ENCODE results near the gene RBM8A. TPM values are rescaled to one million over a fixed set of nuclear protein-coding genes. Genes with fewer than 3 reads are reported as not detected.

RBM8A gene
- total and polyA plus RNA-seq, 12 donors, result 34.5 to 151 (median 67.4) TPM

DNA sequence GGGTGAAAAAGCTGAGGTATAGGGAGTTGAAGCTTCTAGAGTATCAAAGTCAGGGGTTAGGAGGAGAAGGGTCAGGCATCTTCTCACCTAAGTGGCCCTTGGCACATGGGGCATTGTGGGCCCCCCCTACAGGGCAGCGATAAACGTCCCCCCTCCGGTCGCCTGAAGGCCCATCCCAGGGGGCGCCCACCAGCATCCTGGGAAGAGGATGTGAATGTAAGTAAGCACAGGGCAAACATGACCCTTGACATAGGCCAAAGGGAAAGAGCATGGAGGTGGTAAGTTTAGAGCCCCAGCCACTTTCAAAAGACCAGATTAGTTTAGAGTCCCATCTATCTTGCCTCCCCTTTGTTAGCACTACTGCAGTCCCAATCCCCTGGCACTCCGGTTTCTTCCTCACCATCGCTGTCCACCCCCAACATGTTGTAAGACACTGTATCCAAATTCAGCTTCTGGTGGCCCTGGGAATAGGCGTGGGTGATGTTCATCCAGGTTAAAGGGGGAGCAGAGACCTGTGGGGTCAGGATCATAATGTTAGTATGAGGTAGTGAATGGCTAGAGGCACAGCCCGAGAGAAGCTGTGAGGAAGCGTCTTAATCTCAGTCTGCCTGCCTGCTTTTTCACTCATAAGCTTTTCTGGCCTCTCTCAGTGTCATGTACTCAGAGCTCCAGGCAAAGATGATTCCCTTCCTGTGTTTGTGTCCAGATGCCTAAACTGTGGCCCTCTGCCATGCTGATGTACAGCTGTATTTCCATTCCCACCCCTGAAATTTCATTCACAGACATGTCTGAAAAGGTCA, 20.1 kb downstream of the RBM8A start:
- H3K27me3 ChIP-seq, result no peaks in the 10 kb centered on the region
- no peak overlapping the region for H3K4me3 ChIP-seq
- H3K36me3 ChIP-seq, result peaks cover 0 to 27% (median 5%) of the 10 kb centered on the region in 9 donors
- no peak for DNase-seq
- WGBS, 2 donors, result 67 to 70% methylated on average over 10 of the region's 10 CpGs
- intact Hi-C loops (cut with DNase I), result no loop called here
- ATAC-seq, result peak in 6 of 8 donors; percentile 28 to 78 (median 60)
- no peaks in the 10 kb centered on the region for H3K9me3 ChIP-seq
- TF ChIP-seq, protein P1, sequence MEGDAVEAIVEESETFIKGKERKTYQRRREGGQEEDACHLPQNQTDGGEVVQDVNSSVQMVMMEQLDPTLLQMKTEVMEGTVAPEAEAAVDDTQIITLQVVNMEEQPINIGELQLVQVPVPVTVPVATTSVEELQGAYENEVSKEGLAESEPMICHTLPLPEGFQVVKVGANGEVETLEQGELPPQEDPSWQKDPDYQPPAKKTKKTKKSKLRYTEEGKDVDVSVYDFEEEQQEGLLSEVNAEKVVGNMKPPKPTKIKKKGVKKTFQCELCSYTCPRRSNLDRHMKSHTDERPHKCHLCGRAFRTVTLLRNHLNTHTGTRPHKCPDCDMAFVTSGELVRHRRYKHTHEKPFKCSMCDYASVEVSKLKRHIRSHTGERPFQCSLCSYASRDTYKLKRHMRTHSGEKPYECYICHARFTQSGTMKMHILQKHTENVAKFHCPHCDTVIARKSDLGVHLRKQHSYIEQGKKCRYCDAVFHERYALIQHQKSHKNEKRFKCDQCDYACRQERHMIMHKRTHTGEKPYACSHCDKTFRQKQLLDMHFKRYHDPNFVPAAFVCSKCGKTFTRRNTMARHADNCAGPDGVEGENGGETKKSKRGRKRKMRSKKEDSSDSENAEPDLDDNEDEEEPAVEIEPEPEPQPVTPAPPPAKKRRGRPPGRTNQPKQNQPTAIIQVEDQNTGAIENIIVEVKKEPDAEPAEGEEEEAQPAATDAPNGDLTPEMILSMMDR (IDR thresholded peaks at IDR 0.05), result no peak
- peak overlapping the region in 8 of 10 donors; percentile 3 to 77 (median 62) for H3K27ac ChIP-seq
- H3K4me1 ChIP-seq, result peaks cover 0 to 34% (median 24%) of the 10 kb centered on the region in 9 donors

DNA sequence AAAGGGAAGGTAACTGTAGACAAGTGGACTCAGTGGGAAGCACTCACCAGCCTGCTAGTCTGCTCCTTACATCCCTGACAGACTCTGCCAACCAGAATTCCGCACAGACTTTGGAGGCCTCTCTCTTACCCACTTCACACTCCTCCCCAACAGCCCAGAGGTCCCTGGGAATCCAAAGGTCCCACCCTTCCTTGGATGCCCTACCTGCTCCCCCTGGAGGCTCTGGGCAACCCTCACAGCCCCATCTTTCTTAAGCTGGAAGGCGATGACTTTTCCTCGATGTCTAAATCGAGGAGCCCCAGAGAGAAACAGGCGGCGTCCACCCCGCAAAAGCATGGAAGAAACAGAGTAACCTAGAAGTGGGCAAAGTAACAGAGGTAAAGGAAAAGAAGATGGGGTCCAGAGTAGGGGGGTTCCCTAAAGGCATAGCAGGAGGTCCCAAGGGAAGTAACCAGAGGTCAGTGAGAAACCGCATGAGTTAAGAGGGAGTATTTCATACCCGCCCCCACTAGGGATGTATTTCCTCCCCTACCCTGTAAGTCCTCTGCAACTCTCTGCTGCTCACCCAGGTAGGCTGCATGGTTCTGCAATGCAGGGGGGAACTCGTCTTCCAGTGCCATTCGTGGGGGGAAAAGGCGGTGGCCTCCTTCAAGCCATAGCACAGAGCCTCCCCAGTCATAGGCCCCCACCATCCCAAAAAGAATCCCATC, 25.8 kb downstream of the RBM8A start:
- ATAC-seq (no peak), DNase-seq (no peak)
- TF ChIP-seq, protein P1 (IDR thresholded peaks at IDR 0.05), result no peak
- H3K27ac ChIP-seq, result no peak overlapping the region
- H3K4me1 ChIP-seq, result no peaks in the 10 kb centered on the region
- H3K36me3 ChIP-seq, result peaks cover 0 to 15% (median 0%) of the 10 kb centered on the region in 9 donors
- 87 to 89% methylated on average over 12 of the region's 12 CpGs for WGBS, 2 donors
- H3K9me3 ChIP-seq, result no peaks in the 10 kb centered on the region
- intact Hi-C loops (cut with DNase I), result no loop called here
- no peak overlapping the region for H3K4me3 ChIP-seq
- H3K27me3 ChIP-seq, result no peaks in the 10 kb centered on the region

DNA sequence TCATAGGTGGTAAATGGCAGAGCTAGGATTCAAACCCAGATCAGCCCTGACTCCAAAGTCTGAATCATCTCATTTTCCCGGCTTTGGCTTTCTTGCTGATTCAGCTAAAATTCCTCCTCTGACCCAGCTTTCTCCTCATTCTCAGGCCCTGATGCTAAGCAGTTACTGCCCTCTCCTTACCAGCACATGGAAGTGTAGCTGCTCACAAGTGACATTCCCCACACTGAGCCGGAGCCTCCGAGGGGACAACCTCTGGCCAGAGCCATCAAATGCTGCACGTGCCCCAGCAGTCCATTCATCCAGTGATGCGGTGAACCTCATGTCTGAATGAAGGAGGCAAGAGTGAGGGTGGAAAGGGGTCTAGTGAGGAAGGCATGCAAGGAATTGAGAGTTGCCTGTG, 28.5 kb downstream of the RBM8A start:
- H3K9me3 ChIP-seq, result no peaks in the 10 kb centered on the region
- peaks cover 0 to 11% (median 0%) of the 10 kb centered on the region in 9 donors for H3K36me3 ChIP-seq
- TF ChIP-seq, protein P1 (IDR thresholded peaks at IDR 0.05), result no peak
- DNase-seq (no peak), ATAC-seq (no peak)
- 81 to 89% methylated on average over 5 of the region's 5 CpGs for WGBS, 2 donors
- H3K4me3 ChIP-seq, result no peak overlapping the region
- no peak overlapping the region for H3K27ac ChIP-seq
- no peaks in the 10 kb centered on the region for H3K4me1 ChIP-seq
- intact Hi-C loops (cut with DNase I), result loop anchor here in 5 of 10 donors (10.0 kb wide), 1 partner anchor 116 kb away; no protein-coding TSS in a partner anchor
- no peaks in the 10 kb centered on the region for H3K27me3 ChIP-seq

DNA sequence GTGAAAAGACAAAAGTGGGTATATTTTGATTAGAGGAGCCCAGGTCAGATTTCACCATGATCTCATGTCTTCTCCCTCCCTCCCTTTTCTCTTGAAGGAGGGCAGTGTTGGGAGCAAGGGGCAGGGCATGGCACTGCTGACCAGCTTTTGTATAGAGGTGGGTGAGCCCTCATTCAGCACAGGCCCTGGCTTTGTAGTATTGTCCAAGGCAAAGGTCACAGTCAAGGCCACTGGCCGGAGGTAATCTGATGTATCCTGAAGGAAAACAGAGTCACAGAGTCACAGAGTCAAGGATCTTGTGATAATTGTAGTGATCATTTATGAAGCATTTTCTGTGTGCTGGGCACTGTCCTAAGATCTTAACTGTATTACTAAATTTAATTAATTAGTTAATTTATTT, 29.3 kb downstream of the RBM8A start:
- no peaks in the 10 kb centered on the region for H3K9me3 ChIP-seq
- ATAC-seq, result no peak
- H3K27me3 ChIP-seq, result no peaks in the 10 kb centered on the region
- H3K4me3 ChIP-seq, result no peak overlapping the region
- TF ChIP-seq, protein P1 (IDR thresholded peaks at IDR 0.05), result no peak
- H3K27ac ChIP-seq, result no peak overlapping the region
- intact Hi-C loops (cut with DNase I), result loop anchor here in 5 of 10 donors (10.0 kb wide), 1 partner anchor 117 kb away; no protein-coding TSS in a partner anchor
- H3K4me1 ChIP-seq, result peaks cover 0 to 6% (median 3%) of the 10 kb centered on the region in 9 donors
- 82 to 91% methylated on average over 1 of the region's 1 CpG for WGBS, 2 donors
- DNase-seq, result no peak
- H3K36me3 ChIP-seq, result peaks cover 0 to 11% (median 0%) of the 10 kb centered on the region in 9 donors
